HG03045 (cell line): ENCODE measurements around the gene COL13A1.

ENCODE experiments used
- ATAC-seq: cut with Tn5 transposase; IDR thresholded peaks from one replicate; pipeline ENCODE4 v1.9.1; 2021; ENCODE audit warnings: mild to moderate bottlenecking, moderate library complexity; ENCODE audit not compliant: unreplicated experiment

COL13A1 gene

GRCh38 chr10:69844698-69845097 is 43.0 kb downstream of the COL13A1 start:
- no peak for ATAC-seq

GRCh38 chr10:69845574-69846292 is 44.0 kb downstream of the COL13A1 start:
- ATAC-seq, result no peak

GRCh38 chr10:69846293-69846921 is 44.7 kb downstream of the COL13A1 start:
- ATAC-seq, result no peak

GRCh38 chr10:69847458-69847857 is 45.8 kb downstream of the COL13A1 start:
- ATAC-seq, result no peak

- no peak for ATAC-seq
Measured at GRCh38 chr10:69847883-69848282, 46.2 kb downstream of the COL13A1 start.

GRCh38 chr10:69848454-69848853 is 46.7 kb downstream of the COL13A1 start:
- ATAC-seq, result no peak

GRCh38 chr10:69849825-69850224 is 48.1 kb downstream of the COL13A1 start:
- no peak for ATAC-seq

GRCh38 chr10:69850440-69850839 is 48.7 kb downstream of the COL13A1 start:
- no peak for ATAC-seq

GRCh38 chr10:69851306-69851705 is 49.6 kb downstream of the COL13A1 start:
- no peak for ATAC-seq

- ATAC-seq, result no peak
Measured at GRCh38 chr10:69853064-69853463, 51.4 kb downstream of the COL13A1 start.

GRCh38 chr10:69854511-69855345 is 53.0 kb downstream of the COL13A1 start:
- ATAC-seq, result no peak

GRCh38 chr10:69855346-69856111 is 53.8 kb downstream of the COL13A1 start:
- no peak for ATAC-seq

- no peak for ATAC-seq
Measured at GRCh38 chr10:69856601-69857166, 55.0 kb downstream of the COL13A1 start.

- no peak for ATAC-seq
Measured at GRCh38 chr10:69858201-69858600, 56.5 kb downstream of the COL13A1 start.

- no peak for ATAC-seq
Measured at GRCh38 chr10:69860271-69860670, 58.6 kb downstream of the COL13A1 start.

- no peak for ATAC-seq
Measured at GRCh38 chr10:69861251-69862240, 59.8 kb downstream of the COL13A1 start.

- ATAC-seq, result no peak
Measured at GRCh38 chr10:69862882-69863530, 61.3 kb downstream of the COL13A1 start.

- no peak for ATAC-seq
Measured at GRCh38 chr10:69863580-69863979, 61.9 kb downstream of the COL13A1 start.

GRCh38 chr10:69864321-69864720 is 62.6 kb downstream of the COL13A1 start:
- no peak for ATAC-seq
